ENCODE measurements around the gene ITM2B.

DNA sequence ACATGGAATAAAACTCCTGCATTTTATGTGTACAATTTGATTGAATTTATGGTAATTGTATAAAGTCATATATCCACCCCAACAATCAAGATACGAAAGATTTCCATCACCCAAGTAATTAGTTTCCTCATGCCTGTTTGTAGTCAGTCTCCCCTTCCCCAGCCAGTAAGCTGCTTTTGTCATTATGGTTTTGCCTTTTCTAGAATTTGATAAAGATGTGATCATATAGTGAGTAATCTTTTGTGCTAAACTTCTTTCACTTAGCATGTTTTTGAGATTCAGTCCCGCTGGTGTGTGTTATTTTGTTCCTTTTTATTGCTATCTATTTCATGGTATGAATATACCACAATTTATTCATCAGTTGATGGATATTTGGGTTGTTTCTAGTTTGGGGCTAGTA is 16.0 kb downstream of the ITM2B start:
- no peak for TF ChIP-seq EP300 (IDR thresholded peaks at IDR 0.05; ENCODE audit: low read depth)
- TF ChIP-seq, protein P1, sequence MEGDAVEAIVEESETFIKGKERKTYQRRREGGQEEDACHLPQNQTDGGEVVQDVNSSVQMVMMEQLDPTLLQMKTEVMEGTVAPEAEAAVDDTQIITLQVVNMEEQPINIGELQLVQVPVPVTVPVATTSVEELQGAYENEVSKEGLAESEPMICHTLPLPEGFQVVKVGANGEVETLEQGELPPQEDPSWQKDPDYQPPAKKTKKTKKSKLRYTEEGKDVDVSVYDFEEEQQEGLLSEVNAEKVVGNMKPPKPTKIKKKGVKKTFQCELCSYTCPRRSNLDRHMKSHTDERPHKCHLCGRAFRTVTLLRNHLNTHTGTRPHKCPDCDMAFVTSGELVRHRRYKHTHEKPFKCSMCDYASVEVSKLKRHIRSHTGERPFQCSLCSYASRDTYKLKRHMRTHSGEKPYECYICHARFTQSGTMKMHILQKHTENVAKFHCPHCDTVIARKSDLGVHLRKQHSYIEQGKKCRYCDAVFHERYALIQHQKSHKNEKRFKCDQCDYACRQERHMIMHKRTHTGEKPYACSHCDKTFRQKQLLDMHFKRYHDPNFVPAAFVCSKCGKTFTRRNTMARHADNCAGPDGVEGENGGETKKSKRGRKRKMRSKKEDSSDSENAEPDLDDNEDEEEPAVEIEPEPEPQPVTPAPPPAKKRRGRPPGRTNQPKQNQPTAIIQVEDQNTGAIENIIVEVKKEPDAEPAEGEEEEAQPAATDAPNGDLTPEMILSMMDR (IDR thresholded peaks at IDR 0.05): no peak

Measured in transverse colon (tissue), 3 donors.